Neural progenitor cell (in vitro differentiated cells): ENCODE results near the gene NPHP4. TPM values are rescaled to one million over a fixed set of nuclear protein-coding genes. Genes with fewer than 3 reads are reported as not detected.
"Not testable (repeated sequence)": the region's sequence is repeated elsewhere in the genome, so short reads cannot be mapped to it uniquely, and the experiment has no call there.

Source experiments
- DNase-seq: peaks from one replicate; pipeline ENCODE4 v3.0.0-alpha.2; 2016; ENCODE audit warnings: low spot score
- H2AFZ ChIP-seq: fragments of 200-600 bp; sonication (generic); replicated peaks from 2 replicates; pipeline ENCODE4 v1.6.1; 2016; ENCODE audit warnings: antibody characterized with exemption
- H3F3A ChIP-seq: fragments of 200-600 bp; sonication (generic); 2 replicates; pipeline ENCODE4 v1.6.1; 2016; ENCODE audit warnings: antibody characterized with exemption, low read depth
- H3K27ac ChIP-seq: fragments of 200-600 bp; sonication (generic); 2 replicates; pipeline ENCODE4 v1.5.1; 2016; ENCODE audit warnings: mild to moderate bottlenecking
- H3K27me3 ChIP-seq: fragments of 200-600 bp; sonication (generic); 2 replicates; pipeline ENCODE4 v1.6.1; 2016; ENCODE audit warnings: mild to moderate bottlenecking, moderate library complexity
- H3K36me3 ChIP-seq: fragments of 200-600 bp; sonication (generic); 2 replicates; pipeline ENCODE4 v1.5.1; 2016
- H3K4me1 ChIP-seq: fragments of 200-600 bp; sonication (generic); 2 replicates; pipeline ENCODE4 v1.6.1; 2016; ENCODE audit warnings: mixed run types
- H3K4me2 ChIP-seq: fragments of 200-600 bp; sonication (generic); 2 replicates; pipeline ENCODE4 v1.6.1; 2016
- H3K4me3 ChIP-seq: fragments of 200-600 bp; sonication (generic); 2 replicates; pipeline ENCODE4 v1.5.1; 2016
- H3K79me2 ChIP-seq: fragments of 200-600 bp; sonication (generic); 2 replicates; pipeline ENCODE4 v1.6.1; 2016; ENCODE audit warnings: low read depth
- H3K9ac ChIP-seq: fragments of 200-600 bp; sonication (generic); 2 replicates; pipeline ENCODE4 v1.6.1; 2016
- H3K9me3 ChIP-seq: fragments of 200-600 bp; sonication (generic); 2 replicates; pipeline ENCODE4 v1.5.1; 2016; ENCODE audit warnings: low read depth
- H4K20me1 ChIP-seq: fragments of 200-600 bp; sonication (generic); 2 replicates; pipeline ENCODE4 v1.6.1; 2016; ENCODE audit warnings: low read depth
- H3K27ac Mint-ChIP-seq: 3 replicates; pipeline ENCODE4 v1.8.0; 2021; ENCODE audit warnings: mixed read lengths
- H3K27me3 Mint-ChIP-seq: 2 replicates; pipeline ENCODE4 v1.8.0; 2022; ENCODE audit warnings: low read depth, mild to moderate bottlenecking, inconsistent platforms, moderate library complexity, mixed read lengths; ENCODE audit not compliant: insufficient read depth
- H3K36me3 Mint-ChIP-seq: 3 replicates; pipeline ENCODE4 v1.8.0; 2021; ENCODE audit warnings: mixed read lengths
- H3K4me1 Mint-ChIP-seq: 3 replicates; pipeline ENCODE4 v1.8.0; 2021; ENCODE audit warnings: mixed read lengths
- H3K4me3 Mint-ChIP-seq: 3 replicates; pipeline ENCODE4 v1.8.0; 2021; ENCODE audit warnings: mild to moderate bottlenecking, moderate library complexity, mixed read lengths
- H3K9me3 Mint-ChIP-seq: 3 replicates; pipeline ENCODE4 v1.8.0; 2020; ENCODE audit warnings: mixed read lengths
- EZH2 ChIP-seq: fragments of 200-600 bp; sonication (generic); IDR thresholded peaks from 2 replicates; pipeline ENCODE4 v1.6.1; 2017; ENCODE audit warnings: antibody characterized with exemption, mild to moderate bottlenecking, moderate library complexity
- EZH2phosphoT487 ChIP-seq: fragments of 200-600 bp; sonication (generic); IDR thresholded peaks from 2 replicates; pipeline ENCODE4 v1.6.1; 2017; ENCODE audit warnings: antibody characterized with exemption
- total RNA-seq: library from RNA; depleted of rRNA; stranded (reverse); fragments of >200 nt; gene quantifications from 2 replicates; pipeline ENCODE4 v1.2.3, GENCODE V29; 2015; ENCODE audit warnings: low replicate concordance
- TF ChIP-seq, protein P1 (sequence below): fragments of 200-600 bp; sonication (generic); IDR thresholded peaks from 2 replicates; pipeline ENCODE4 v1.5.1; 2017; ENCODE audit warnings: antibody characterized with exemption, mild to moderate bottlenecking

NPHP4 gene
- total RNA-seq, 1 donor from 2014 or later: 8.9 TPM

DNA sequence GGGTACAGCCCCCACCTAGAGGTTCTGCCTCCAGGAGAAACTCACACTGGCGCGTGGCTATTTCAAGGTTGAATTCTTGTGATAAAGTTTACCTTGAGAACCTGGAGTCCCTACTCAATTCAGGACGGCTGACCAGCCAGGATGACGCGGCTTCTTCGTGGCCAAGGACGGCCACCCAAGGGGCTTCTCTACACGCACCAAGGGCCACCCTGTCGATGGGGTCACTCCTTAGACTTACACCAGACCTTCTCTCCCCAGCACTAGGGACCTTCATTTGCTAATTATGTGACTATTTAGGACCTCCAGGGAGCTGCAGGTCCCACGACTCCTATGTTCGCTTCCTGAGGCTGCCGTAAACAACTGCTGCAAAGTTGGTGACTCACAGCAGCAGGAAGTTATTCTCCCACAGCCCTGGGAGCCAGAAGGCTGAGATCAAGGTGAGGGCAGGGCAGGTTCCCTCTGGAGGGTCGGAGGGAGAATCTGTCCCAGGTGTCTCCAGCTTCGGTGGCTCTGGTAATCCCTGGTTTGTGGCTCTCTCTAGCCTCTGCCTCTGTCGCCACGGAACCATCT is 135.9 kb downstream of the NPHP4 start:
- no peaks in the 10 kb centered on the region for H3K36me3 ChIP-seq
- H3K27me3 ChIP-seq: no peaks in the 10 kb centered on the region
- no peak overlapping the region for H3K9ac ChIP-seq
- peaks cover 8% of the 10 kb centered on the region for H3K4me1 Mint-ChIP-seq
- no peak overlapping the region for H3K4me3 ChIP-seq
- H3K9me3 Mint-ChIP-seq: no peaks in the 10 kb centered on the region
- peaks cover 2% of the 10 kb centered on the region for H3K27me3 Mint-ChIP-seq
- H3F3A ChIP-seq: no peaks in the 10 kb centered on the region
- no peak overlapping the region for H3K4me3 Mint-ChIP-seq
- no peak overlapping the region for H2AFZ ChIP-seq
- H3K79me2 ChIP-seq: no peaks in the 10 kb centered on the region
- H4K20me1 ChIP-seq: no peaks in the 10 kb centered on the region
- no peak overlapping the region for H3K27ac Mint-ChIP-seq
- H3K4me2 ChIP-seq: no peak overlapping the region
- no peak overlapping the region for H3K27ac ChIP-seq
- no peaks in the 10 kb centered on the region for H3K9me3 ChIP-seq
- no peaks in the 10 kb centered on the region for H3K4me1 ChIP-seq
- TF ChIP-seq EZH2: no peak
- TF ChIP-seq, protein P1, sequence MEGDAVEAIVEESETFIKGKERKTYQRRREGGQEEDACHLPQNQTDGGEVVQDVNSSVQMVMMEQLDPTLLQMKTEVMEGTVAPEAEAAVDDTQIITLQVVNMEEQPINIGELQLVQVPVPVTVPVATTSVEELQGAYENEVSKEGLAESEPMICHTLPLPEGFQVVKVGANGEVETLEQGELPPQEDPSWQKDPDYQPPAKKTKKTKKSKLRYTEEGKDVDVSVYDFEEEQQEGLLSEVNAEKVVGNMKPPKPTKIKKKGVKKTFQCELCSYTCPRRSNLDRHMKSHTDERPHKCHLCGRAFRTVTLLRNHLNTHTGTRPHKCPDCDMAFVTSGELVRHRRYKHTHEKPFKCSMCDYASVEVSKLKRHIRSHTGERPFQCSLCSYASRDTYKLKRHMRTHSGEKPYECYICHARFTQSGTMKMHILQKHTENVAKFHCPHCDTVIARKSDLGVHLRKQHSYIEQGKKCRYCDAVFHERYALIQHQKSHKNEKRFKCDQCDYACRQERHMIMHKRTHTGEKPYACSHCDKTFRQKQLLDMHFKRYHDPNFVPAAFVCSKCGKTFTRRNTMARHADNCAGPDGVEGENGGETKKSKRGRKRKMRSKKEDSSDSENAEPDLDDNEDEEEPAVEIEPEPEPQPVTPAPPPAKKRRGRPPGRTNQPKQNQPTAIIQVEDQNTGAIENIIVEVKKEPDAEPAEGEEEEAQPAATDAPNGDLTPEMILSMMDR: no peak
- no peak for TF ChIP-seq EZH2phosphoT487
- peaks cover 10% of the 10 kb centered on the region for H3K36me3 Mint-ChIP-seq
- DNase-seq: no peak

DNA sequence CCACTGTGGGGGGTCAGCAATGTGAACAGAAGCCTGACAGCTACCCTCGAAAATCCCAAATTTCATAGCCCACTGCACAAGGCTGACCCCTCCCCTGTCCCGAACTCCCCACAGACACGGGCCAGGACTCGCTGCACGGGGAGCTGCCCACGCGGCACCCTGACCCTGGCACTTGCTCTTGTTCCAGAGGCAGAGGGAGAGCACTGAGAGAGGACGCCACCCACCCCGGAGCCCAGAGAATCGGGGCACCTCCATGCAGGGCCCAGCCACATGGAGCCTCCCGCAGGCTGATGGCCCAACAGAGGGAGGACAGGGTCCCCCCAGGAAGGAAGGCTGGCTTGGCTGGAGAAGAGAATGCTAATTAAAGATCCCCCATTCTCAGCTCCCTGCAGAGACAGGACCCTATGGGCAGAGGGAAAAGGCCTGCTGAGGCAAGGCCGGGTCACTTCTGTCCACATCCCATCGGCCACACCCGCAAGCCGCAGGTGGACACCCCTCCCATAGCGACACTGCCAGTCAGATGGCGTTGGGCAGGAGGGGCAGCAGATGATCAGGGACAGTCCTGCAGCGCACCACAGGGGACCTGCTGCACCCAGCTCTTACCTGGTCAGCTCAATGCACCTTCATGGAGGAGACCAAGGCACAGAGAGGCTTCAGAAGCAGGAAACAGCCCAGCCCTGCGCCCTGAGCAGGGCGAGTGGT is 136.9 kb downstream of the NPHP4 start:
- Mint-ChIP-seq H3K27ac (no peak overlapping the region), H3K9me3 (no peaks in the 10 kb centered on the region), H3K27me3 (peaks cover 2% of the 10 kb centered on the region), H3K4me3 (no peak overlapping the region), H3K36me3 (peaks cover 7% of the 10 kb centered on the region), H3K4me1 (peaks cover 8% of the 10 kb centered on the region)
- no peak overlapping the region for H3K9ac ChIP-seq
- TF ChIP-seq EZH2phosphoT487 (no peak), EZH2 (no peak)
- TF ChIP-seq, protein P1: no peak
- no peaks in the 10 kb centered on the region for H3K79me2 ChIP-seq
- H3K4me3 ChIP-seq: no peak overlapping the region
- H3K4me1 ChIP-seq: no peaks in the 10 kb centered on the region
- no peaks in the 10 kb centered on the region for H4K20me1 ChIP-seq
- no peak overlapping the region for H2AFZ ChIP-seq
- H3F3A ChIP-seq: no peaks in the 10 kb centered on the region
- no peaks in the 10 kb centered on the region for H3K36me3 ChIP-seq
- DNase-seq: no peak
- no peaks in the 10 kb centered on the region for H3K27me3 ChIP-seq
- H3K9me3 ChIP-seq: no peaks in the 10 kb centered on the region
- no peak overlapping the region for H3K4me2 ChIP-seq
- H3K27ac ChIP-seq: no peak overlapping the region

DNA sequence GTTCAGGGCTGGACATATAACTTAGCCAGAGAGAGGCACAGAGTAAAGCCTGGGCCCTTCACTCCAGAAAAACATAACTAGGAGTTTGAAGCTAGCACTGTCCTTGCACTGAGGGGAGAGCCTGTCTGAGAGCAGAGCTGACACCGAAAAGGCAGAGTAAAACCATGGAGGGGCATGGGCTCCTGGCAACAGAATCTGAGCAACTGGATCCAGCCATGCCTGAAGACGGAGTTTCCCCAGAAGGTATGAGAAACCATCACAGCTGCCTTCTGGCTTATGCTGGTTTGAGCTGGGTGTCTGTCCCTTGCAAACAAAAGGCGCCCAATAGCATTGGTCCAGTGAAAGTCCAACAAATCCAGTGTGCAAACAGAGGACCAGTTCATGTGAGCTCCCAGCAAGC is 137.5 kb downstream of the NPHP4 start:
- H3F3A ChIP-seq: no peaks in the 10 kb centered on the region
- no peaks in the 10 kb centered on the region for H3K4me1 ChIP-seq
- H3K36me3 ChIP-seq: no peaks in the 10 kb centered on the region
- Mint-ChIP-seq H3K27me3 (peaks cover 2% of the 10 kb centered on the region), H3K36me3 (peaks cover 3% of the 10 kb centered on the region), H3K9me3 (no peaks in the 10 kb centered on the region), H3K4me3 (no peak overlapping the region), H3K4me1 (peaks cover 8% of the 10 kb centered on the region), H3K27ac (no peak overlapping the region)
- H3K9ac ChIP-seq: no peak overlapping the region
- no peaks in the 10 kb centered on the region for H3K79me2 ChIP-seq
- no peak overlapping the region for H2AFZ ChIP-seq
- H4K20me1 ChIP-seq: no peaks in the 10 kb centered on the region
- TF ChIP-seq EZH2 (no peak), EZH2phosphoT487 (no peak)
- TF ChIP-seq, protein P1: no peak
- H3K4me3 ChIP-seq: no peak overlapping the region
- no peaks in the 10 kb centered on the region for H3K27me3 ChIP-seq
- no peak overlapping the region for H3K4me2 ChIP-seq
- H3K9me3 ChIP-seq: no peaks in the 10 kb centered on the region
- DNase-seq: no peak
- no peak overlapping the region for H3K27ac ChIP-seq

DNA sequence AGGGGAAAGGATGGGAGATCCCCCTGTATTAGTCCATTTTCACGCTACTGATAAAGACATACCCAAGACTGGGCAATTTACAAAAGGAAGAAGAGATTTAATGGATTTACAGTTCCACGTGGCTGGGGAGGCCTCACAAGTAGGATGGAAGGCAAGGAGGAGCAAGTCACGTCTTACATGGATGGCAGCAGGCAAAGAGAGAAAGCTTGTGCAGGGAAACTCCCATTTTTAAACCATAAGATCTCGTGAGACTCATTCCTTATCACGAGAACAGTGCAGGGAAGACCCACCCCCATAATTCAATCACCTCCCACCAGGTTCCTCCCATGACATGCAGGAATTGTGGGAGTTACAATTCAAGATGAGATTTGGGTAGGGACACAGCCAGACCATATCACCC is 138.4 kb downstream of the NPHP4 start:
- H3F3A ChIP-seq, H2AFZ ChIP-seq, H3K27me3 Mint-ChIP-seq, H3K4me1 Mint-ChIP-seq, DNase-seq, H3K27ac Mint-ChIP-seq, H3K4me3 ChIP-seq, H3K4me3 Mint-ChIP-seq, H3K36me3 ChIP-seq, H3K79me2 ChIP-seq, H3K9ac ChIP-seq, H3K4me2 ChIP-seq, H3K36me3 Mint-ChIP-seq, H3K27me3 ChIP-seq, H3K27ac ChIP-seq, H3K9me3 ChIP-seq, H4K20me1 ChIP-seq, H3K4me1 ChIP-seq, H3K9me3 Mint-ChIP-seq: not testable (repeated sequence)
